ENCODE measurements around the gene MMP24.
"Not testable (repeated sequence)": the region's sequence is repeated elsewhere in the genome, so short reads cannot be mapped to it uniquely, and the experiment has no call there.

Gene MMP24

DNA sequence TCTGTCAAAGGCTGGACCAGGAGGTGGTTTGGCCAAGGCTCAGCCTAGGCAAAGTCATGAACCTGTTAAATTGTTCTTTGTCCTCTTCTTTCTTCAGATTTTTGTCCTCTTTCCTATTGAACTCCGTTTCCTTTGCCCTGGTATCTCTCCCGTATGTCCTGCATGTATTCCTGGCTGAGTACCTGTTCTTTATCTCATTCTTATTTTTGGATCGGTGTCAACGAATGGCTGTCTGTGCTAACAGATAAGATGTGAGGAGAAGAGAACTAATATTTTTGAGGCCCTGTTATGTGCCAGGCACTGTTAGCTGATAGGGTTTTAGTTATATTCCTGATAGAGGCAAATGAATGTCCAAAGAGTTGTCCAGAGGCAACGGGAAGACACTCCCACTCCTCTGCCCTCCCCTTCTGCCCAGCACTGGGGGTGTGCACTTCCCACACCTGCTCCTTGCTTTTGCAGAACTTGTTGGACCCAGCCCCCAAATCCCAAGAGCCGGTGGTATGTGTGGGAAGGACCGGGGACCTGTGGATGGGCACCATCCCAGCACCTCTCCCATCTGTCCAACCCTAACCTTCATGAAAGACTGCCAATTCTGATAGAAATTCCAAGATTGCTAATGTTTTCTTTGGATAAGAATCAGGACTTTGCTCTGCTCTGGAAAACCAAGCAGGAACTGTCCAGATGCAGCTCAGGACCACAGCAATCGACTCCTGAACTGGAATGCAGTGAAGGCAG, 30.9 kb downstream of the MMP24 start:
- DNase-seq (ENCODE audit: low read depth): no peak

DNA sequence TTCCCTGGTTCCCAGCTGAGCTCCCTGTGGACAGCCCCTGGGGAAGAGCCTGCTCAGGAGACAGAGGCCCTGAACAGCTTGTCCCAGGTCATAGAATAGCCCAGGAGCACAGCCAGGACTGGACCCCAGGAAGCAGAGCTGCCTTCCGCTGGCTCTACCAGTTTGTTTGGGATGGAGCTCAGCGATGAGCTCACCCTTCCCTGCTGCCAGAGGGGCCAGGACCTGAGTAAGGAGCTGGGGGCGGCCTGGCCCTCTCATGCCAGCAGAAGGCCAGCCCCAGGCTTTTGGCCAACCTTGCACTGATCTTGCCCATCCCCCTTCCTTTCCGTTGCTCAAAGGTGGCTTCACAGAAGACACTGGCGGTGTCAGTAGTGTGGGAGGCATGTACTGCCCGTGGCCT, 33.9 kb downstream of the MMP24 start:
- DNase-seq (ENCODE audit: low read depth): no peak

DNA sequence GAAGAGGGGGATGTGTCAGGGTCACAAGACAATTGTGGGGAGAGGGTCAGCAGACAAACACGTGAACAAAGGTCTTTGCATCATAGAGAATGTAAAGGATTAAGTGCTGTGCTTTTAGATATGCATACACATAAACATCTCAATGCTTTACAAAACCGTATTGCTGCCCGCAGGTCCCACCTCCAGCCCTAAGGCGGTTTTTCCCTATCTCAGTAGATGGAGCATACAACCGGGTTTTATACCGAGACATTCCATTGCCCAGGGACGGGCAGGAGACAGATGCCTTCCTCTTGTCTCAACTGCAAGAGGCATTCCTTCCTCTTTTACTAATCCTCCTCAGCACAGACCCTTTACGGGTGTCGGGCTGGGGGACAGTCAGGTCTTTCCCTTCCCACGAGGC, 35.8 kb downstream of the MMP24 start:
- DNase-seq (ENCODE audit: low read depth): not testable (repeated sequence)

DNA sequence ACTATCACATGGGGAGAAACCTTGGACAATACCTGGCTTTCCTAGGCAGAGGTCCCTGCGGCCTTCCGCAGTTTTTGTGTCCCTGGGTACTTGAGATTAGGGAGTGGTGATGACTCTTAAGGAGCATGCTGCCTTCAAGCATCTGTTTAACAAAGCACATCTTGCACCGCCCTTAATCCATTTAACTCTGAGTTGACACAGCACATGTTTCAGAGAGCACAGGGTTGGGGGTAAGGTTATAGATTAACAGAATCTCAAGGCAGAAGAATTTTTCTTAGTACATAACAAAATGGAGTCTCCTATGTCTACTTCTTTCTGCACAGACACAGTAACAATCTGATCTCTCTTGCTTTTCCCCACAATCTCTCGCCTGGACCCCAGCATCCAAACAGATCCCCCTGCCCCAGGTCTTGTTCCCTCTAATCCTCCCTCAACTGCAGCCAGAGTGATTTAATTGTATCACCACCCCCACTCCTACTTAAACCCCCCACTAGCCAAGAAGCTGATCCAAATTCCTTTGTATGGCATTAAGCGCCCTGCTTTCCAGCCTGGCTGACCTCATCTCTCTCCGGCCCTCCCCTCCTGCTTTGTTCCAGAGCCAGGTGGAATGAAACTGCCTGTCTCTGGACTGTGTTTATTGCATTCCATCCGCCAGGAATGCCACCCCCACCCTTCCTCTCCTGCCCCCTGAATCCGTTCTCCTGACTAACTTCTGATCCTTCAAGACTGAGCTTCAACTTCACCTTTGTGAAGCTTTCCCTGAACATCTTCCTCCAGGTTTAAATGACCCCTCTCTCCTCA, 36.4 kb downstream of the MMP24 start:
- DNase-seq (ENCODE audit: low read depth): peak; percentile 89

DNA sequence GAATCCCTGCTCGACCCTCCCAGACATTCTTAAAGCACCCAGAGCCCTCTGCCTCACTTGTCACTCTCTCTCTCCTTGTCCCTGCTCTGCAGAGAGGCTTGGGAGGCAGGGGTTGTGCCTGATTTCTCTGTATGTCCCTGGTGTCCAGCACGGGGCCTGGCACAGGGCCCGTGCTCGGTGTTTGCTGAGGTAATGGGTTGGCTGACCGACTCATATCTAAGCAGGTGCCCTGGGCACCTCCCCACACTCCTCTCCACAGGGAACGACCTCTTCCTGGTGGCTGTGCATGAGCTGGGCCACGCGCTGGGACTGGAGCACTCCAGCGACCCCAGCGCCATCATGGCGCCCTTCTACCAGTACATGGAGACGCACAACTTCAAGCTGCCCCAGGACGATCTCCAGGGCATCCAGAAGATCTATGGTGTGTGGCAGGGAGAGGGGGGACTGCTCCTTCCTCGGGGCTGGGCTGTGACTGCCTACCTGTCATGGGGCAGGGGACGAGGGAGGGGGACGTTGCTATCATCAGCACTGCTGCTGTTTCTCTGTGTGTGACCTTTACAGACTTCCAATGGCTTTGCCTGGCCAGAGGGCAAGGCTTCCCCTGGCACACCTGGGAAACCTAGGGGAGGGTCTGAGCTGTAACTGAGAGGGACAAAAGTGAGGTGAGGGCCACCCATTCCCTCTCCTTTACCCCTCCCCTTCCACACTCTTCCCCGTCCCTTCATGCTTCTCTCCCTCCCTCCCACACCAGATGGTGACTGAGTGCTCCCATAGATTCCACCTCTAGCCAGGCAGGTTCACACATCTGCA, 37.2 kb downstream of the MMP24 start:
- no peak for DNase-seq (ENCODE audit: low read depth)

DNA sequence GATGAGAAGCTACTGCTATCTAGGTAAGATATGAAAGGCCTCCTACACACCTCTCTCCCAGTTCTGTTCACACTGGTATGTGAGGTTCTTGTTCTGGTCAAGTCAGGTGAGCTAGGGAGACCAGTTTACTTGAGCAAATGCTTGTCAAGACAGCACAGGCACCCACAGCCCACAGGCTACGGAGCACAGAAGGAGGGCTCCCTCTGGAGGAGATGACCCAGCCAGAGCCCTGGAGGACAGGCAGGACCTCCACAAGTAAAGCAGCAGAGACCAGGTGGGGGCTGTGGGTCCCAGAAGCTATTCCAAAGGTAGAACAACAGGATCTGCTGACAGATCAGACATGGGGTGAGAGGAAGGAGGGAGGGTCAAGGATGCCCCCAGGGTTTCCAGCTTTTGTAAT, 38.3 kb downstream of the MMP24 start:
- DNase-seq (ENCODE audit: low read depth): peak; percentile 58

DNA sequence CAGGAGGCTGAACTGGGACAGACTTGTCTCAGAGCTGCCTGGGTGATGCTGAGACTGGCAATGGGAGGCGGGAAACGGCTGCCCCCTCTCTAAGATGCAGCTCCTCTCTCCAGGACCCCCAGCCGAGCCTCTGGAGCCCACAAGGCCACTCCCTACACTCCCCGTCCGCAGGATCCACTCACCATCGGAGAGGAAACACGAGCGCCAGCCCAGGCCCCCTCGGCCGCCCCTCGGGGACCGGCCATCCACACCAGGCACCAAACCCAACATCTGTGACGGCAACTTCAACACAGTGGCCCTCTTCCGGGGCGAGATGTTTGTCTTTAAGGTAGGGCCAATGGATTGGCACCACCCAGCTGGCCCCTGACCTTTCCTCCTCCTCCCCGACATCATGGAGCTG, 40.6 kb downstream of the MMP24 start:
- no peak for DNase-seq (ENCODE audit: low read depth)

DNA sequence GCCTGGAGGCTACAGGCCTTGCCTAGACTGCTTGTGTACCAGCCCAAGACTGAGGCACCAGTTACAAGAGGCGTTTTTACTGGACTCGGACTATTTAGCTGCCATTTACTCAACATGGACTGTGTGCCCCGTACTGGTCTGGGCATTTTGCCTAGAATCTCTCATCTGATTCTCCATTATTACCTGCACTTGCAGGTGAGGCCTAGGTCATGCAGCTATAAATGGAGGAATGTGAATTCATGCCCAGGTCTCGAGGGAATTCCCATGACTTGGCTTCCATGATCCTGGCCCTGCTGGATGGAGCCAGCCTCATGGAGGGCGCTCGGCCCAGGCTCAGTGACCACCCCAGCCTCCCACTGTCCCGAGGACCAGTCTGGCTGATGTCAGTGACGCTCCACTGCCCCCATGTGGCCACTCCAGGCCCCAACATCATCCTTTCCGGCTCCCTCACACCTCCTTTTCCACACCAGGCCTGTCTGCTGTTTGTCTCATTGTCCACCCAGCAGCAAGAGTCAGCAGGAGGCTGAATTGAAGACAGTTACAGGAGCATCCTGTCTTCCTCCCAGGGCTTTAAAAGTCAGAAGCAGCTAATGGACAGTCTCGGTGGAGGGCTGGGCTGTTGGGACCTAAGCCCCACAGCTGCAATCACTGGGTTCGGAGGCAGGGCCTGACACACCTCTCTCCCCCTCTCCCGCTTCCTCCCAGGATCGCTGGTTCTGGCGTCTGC, 42.7 kb downstream of the MMP24 start:
- DNase-seq (ENCODE audit: low read depth): peak; percentile 55

DNA sequence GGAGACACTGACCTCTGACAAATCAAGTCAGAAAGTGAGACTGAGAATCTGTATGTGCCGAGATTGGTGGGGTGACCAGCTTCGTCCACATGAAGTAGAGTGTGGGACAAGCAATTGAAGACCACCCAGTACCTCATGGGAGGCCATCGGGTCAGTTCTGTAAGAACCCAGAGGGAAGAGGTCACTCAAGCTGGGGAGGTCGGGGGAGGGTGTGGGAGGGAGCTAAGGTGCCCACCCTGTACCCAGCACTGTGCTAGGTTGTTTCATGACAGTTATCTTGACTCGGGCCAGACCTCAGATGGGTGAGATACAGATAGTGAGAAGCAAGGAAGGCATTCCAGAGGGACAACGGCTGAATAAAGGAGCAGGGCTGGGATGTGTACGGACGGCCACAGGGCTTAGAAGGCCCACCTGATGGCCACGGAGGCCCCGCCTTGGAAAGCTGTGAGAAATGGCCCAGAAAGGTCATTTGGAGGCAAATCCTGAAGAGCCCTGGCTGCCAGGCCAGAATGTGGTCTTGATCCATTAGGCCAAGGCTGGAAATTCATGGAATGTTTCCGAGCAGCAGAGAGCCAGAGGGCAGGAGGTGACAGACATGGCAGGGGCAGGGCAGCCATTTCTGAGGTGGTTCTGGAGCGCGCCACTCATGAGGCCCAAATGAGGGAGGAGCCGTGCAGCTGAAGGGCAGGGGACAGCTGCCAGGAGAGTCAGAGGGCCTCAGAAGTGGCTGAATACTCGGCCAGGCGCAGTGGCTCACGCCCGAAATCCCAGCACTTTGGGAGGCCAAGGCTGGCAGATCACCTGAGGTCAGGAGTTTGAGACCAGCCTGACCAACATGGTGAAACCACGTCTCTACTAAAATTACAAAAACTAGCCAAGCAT, 43.8 kb downstream of the MMP24 start:
- no peak for DNase-seq (ENCODE audit: low read depth)

DNA sequence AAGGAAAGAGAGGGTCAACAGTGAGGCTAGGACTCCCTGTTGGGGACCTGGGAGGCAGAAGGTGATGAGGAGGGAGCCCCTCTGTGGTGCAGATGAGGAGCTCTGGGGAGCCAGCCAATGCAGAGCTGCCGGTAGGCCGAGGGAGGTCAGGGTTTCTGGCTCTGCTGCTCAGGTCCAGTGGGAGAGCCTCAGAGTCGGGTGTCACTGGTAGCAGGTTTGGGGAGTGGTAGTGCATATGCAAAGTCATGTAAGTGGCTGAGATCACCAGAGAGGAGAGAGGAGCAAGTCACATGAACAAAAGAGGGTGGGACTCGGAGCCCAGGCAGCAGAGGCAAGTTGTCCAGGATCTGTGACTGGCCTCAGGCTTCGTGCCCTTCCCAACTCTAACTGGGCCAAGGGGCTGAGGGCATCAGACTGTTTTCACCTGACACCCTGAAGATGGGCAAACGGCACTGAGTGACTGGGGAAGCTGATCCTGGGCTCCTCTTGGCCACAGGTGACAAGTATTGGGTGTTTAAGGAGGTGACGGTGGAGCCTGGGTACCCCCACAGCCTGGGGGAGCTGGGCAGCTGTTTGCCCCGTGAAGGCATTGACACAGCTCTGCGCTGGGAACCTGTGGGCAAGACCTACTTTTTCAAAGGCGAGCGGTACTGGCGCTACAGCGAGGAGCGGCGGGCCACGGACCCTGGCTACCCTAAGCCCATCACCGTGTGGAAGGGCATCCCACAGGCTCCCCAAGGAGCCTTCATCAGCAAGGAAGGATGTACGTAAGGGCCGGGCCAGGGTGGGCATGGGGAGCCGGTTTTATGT, 44.8 kb downstream of the MMP24 start:
- no peak for DNase-seq (ENCODE audit: low read depth)

DNA sequence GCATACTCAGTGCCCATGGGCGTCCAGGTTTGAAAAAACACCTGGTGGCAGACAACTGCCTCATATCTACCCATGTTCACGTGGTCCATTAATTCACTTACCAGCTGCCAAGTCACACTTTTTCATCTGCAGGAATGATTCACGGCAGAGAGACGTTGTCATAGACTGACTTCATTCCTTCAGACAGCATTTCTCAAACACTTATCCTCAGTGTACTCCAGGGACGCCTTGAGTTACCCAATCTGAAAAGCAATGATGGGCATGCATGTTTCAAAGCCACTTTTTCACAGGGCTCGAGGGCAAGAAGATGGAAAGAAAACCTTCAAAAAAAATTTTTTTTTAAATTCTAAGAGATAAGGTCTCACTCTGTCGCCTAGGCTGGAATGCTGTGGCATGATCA, 45.4 kb downstream of the MMP24 start:
- DNase-seq (ENCODE audit: low read depth): peak; percentile 79

DNA sequence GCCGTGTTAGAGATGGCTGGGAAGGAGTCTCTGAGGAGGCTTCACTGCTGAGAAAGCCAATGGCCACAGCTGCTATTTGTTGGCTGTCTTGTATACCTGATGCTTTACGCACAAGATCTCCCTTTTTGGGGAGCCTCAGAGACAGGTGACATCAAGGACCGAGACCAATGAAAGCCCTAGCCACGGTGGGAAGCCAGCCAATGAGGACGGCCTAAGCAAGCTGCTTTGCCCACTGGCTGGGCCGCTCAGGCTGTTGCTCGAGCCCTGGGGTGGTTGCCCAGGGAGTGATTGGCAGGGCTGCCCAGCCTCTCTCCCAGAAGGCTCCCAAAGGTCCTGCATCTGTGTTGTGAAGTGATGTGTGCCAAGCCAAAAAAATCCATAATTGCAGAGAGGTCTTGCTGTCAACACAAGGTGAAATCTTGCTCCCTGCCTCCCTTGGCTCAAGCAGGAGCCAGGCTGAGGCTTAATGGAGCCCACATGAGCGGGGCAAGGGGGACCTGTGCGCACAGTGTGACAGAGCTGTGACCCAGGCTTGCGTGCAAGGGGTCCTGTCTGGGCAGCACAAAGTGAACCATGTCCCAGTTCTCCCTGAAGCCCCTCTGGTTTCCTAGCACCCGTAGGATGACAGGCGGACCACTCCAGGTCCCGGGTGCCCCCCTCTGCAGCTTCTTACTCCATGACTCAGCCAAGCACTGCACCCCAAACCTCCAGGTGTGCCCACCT, 47.1 kb downstream of the MMP24 start:
- DNase-seq (ENCODE audit: low read depth): no peak

DNA sequence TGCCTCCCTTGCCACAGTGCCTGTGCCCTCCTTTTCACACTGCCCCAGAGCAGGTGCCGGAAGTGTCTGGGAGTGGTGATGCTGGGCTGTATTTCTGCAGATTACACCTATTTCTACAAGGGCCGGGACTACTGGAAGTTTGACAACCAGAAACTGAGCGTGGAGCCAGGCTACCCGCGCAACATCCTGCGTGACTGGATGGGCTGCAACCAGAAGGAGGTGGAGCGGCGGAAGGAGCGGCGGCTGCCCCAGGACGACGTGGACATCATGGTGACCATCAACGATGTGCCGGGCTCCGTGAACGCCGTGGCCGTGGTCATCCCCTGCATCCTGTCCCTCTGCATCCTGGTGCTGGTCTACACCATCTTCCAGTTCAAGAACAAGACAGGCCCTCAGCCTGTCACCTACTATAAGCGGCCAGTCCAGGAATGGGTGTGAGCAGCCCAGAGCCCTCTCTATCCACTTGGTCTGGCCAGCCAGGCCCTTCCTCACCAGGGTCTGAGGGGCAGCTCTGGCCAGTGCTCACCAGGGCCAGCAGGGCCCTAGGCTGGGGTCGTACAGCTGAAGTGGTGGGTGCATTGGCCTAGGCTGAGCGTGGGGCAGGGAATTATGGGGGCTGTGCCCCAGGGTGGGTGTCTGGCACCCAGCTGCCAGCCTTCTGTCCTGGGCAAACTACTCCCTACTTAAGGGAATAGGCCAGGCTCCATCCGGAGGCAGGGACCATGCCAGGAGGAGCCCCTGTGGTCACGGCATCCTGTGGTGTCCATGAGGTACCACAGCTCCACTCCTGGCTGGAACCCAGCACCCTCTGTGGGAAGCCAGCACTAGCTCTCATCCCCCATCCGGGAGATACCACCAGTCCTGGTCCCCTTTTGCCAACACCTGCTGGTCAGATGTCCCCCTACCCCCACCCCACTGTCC, 47.9 kb downstream of the MMP24 start:
- DNase-seq (ENCODE audit: low read depth): no peak

DNA sequence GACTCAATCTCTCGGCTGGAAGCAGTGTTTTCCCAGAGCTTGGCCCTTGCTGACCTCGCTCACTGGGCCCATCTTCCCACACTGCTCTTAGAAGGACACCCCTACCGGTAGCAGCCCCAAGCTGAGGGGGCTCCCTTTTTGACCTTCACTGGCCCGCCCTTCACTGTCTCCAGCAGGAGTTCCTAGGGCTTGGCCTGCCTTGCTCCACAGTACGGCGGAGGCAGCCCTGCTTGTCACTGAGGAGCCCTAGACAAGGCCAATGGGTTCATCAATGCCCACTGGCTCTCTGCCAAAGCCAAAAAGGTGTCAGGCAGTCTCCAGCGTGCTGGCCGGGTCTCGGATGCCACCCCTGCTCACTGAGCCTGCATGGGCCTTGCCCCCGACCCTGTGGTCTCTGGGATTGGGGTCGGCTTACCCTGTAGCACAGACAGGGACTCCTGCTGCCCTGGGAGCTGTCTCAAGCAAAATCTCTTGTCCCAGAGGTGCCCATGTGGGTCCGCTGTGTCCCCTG, 49.3 kb downstream of the MMP24 start:
- no peak for DNase-seq (ENCODE audit: low read depth)

DNA sequence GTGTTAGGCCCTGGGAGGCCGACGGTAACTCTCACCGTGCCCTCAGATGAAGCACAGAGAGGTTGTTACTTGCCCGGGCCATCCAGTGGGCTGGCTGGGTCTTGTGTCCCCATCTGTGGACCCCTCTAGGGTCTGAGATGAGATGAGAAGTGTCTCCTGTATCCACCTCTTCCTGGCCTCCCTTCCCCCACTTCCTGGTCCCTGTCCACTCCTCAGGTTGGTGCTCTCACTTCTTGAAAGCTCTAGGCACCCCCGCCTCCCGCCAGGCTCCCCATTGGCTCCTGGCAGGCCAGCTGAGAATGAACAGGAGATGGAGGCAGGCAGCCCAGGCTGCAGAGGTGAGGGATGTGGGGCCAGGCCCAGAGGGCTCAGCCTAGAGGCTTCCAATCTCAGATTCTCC, 49.9 kb downstream of the MMP24 start:
- DNase-seq (ENCODE audit: low read depth): no peak

DNA sequence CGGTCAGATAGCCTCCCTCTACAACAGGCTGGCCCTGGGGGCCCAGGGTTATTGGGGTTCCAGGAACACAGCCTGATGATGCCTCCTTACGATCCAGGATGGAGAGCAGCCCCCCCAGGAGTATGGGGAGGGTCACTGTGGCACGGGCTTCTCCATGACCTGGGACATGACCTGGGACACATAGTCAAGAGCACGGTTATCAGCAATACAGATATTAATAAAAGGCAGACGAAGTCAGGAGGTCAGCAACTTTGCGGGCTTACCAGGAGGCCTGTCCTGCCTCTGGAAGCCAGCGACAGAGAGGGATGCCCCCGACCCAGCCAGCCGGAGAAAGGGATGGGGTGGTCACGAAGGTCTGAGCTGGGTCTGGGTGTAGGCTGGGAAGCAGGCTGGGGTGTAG, 50.6 kb downstream of the MMP24 start:
- DNase-seq (ENCODE audit: low read depth): no peak

DNA sequence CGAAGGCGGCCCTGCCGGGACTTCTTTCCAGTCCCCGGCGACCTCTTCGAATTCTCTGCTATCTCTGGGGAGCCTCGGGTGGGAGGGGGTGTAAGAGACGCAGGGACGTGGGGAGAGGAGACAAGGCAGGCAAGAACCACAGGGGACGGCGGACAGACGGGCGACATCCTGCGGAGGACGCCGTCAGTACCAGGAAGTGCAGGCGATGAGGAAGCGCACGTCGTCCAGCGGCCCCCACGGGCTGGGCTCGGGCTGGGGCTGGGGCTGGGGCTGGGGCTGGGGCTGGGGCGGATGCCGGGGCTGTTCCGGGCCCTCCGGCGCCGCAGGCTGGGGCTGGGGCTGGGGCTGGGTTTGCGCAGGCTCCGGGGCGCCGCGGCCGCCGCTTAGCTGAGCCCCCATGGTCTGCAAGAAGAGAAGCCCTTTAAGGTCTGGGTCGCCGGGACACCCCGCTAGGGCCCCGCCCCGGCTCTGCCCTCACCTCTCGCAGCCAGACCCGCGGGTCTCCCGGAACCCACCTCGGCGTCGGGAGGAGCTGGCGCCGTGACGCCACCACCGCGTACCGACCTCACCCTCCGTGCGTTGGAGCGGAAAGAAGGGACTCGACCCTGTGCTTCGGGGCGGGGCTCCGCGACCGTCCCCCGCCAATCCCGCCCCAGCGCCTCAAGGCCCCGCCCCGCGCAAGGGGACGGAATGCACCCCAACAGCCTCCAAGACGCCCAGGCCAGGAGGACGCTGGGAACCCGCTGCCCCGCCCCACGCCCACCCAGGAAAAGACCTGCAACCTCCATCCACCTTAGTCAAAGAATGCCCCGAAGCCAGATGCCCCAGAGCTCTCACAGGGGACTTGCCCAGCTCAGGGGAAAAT, 51.3 kb downstream of the MMP24 start, which contains the start of gene MMP24OS:
Gene MMP24OS, minus strand, starts transcription at position 592 of the 865 bp plus-strand sequence. Its CDS starts 193 bp downstream, at position 399.
- peak; percentile 80 for DNase-seq (ENCODE audit: low read depth)

Measured in amniotic epithelial cell (primary cell).